Keratinocyte (primary cell): Measurements from ENCODE around the gene GAB2.

ENCODE experiments used
- CTCF ChIP-seq, 3 experiments: IDR thresholded peaks in 1 of 3; conservative IDR thresholded peaks in 1 of 3; optimal IDR thresholded peaks in 1 of 3; 2 replicates in 2 of 3; 3 replicates in 1 of 3; pipeline versions ENCODE3 to v1.5.1; 2011; ENCODE audit warnings: low read length in 3 of 3, mild to moderate bottlenecking in 3 of 3, moderate library complexity in 2 of 3, control low read depth in 1 of 3, inconsistent platforms in 1 of 3; ENCODE audit not compliant: insufficient read depth in 2 of 3; ENCODE audit errors: extremely low read depth in 1 of 3
- EZH2 ChIP-seq: IDR thresholded peaks from one replicate; pipeline ENCODE4 v1.6.1; 2012; ENCODE audit warnings: inconsistent platforms, mild to moderate bottlenecking, low read length, moderate library complexity

DNA sequence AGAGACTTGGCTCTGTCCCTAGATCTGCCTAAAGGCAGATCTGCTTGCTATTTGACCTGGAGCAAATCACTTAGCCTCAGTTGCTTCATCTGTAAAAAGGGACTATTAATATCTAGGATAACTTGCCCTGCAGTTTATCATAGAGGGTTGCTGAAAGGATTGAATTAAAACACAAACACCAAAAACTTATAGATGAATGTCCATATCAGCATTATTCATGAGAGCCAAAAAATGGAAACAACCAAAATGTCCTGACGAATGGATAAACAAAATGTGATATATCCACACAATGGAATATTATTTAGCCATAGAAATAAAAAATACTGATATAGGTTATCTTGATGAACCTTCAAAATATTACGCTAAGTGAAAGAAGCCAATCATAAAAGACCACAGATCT, 161.7 kb downstream of the GAB2 start:
- TF ChIP-seq CTCF (optimal IDR thresholded peaks at IDR 0.05 in 1 of 3, IDR thresholded peaks at IDR 0.05 in 1 of 3, conservative IDR thresholded peaks at IDR 0.05 in 1 of 3; ENCODE audit: extremely low read depth in 1 of 3, insufficient read depth in 2 of 3, low read length in 3 of 3) = no peak
- no peak for TF ChIP-seq EZH2
